GM19463 (cell line): ENCODE data around the gene CTAG1A.
"Not testable (repeated sequence)": the region's sequence is repeated elsewhere in the genome, so short reads cannot be mapped to it uniquely, and the experiment has no call there.

ENCODE experiments used
- ATAC-seq: cut with Tn5 transposase; IDR thresholded peaks from one replicate; pipeline ENCODE4 v1.9.1; 2021; ENCODE audit warnings: mild to moderate bottlenecking, moderate library complexity; ENCODE audit not compliant: unreplicated experiment

The CTAG1A gene

GRCh38 chrX:154570361-154570760, 14.6 kb upstream of the CTAG1A start:
- ATAC-seq, result not testable (repeated sequence)

- ATAC-seq, result not testable (repeated sequence)
These were observed 11.9 kb upstream of the CTAG1A start for GRCh38 chrX:154573061-154573460.

GRCh38 chrX:154575076-154575475, 9.9 kb upstream of the CTAG1A start:
- not testable (repeated sequence) for ATAC-seq

- not testable (repeated sequence) for ATAC-seq
These were observed 1.9 kb upstream of the CTAG1A start for GRCh38 chrX:154582994-154583393.

GRCh38 chrX:154590415-154590814, 5.5 kb downstream of the CTAG1A start:
- not testable (repeated sequence) for ATAC-seq

- ATAC-seq, result no peak
These were observed 7.6 kb downstream of the CTAG1A start for GRCh38 chrX:154592505-154592904.

- no peak for ATAC-seq
These were observed 8.3 kb downstream of the CTAG1A start for GRCh38 chrX:154593201-154593600.

GRCh38 chrX:154594491-154594890, 9.6 kb downstream of the CTAG1A start:
- ATAC-seq, result no peak

GRCh38 chrX:154595559-154596249, 10.8 kb downstream of the CTAG1A start:
- ATAC-seq, result no peak

- ATAC-seq, result no peak
These were observed 11.5 kb downstream of the CTAG1A start for GRCh38 chrX:154596290-154596929.

GRCh38 chrX:154597221-154597620, 12.3 kb downstream of the CTAG1A start:
- no peak for ATAC-seq

- ATAC-seq, result no peak
These were observed 13.7 kb downstream of the CTAG1A start for GRCh38 chrX:154598656-154599055.

GRCh38 chrX:154599531-154599930, 14.6 kb downstream of the CTAG1A start:
- ATAC-seq, result no peak

GRCh38 chrX:154600759-154601374, 15.9 kb downstream of the CTAG1A start:
- ATAC-seq, result no peak

GRCh38 chrX:154602226-154602625, 17.3 kb downstream of the CTAG1A start:
- ATAC-seq, result no peak

- ATAC-seq, result no peak
These were observed 18.0 kb downstream of the CTAG1A start for GRCh38 chrX:154602766-154603437.

- no peak for ATAC-seq
These were observed 18.8 kb downstream of the CTAG1A start for GRCh38 chrX:154603438-154604430.

GRCh38 chrX:154605566-154605965, 20.6 kb downstream of the CTAG1A start:
- ATAC-seq, result no peak

GRCh38 chrX:154607370-154607769, 22.4 kb downstream of the CTAG1A start:
- ATAC-seq, result no peak

GRCh38 chrX:154607976-154608375, 23.0 kb downstream of the CTAG1A start:
- ATAC-seq, result not testable (repeated sequence)
